Erythroblast (primary cell): ENCODE data around the gene CCDC134.
A peak's percentile ranks its signal among the peaks of the same experiment; 100 is the strongest.

Experiments
- DNase-seq, 2 experiments: peaks; one replicate each; lab custom pipeline; 2025; lab: John Stamatoyannopoulos, UW
- GATA1 ChIP-seq: IDR thresholded peaks from 2 replicates; pipeline ENCODE4 v1.6.1; 2011; ENCODE audit warnings: low read depth, mild to moderate bottlenecking, control low read depth, low read length, moderate library complexity
- POLR2A ChIP-seq: IDR thresholded peaks from 2 replicates; pipeline ENCODE4 v1.6.1; 2011; ENCODE audit warnings: mild to moderate bottlenecking, low read length

Gene CCDC134

DNA sequence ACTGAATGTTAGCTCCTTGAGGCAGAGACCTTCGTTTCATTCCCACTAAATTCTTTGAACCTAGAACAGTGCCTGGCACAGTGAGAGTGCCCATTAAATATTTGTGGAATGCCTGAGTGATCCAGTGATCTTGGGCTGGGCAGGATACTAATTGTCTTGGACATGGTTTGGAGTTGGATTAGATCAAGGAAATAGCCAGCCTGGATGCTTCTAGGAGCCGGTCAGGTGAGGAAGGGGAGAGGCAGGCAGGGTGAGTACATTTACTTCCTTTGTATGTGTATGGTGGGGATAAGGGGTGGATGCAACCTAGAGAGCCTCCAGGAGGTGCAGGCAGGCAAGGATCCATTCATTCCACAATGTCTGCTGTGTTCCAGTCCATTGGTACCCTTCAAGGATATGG is 36.1 kb downstream of the CCDC134 start:
- no peak for TF ChIP-seq POLR2A
- TF ChIP-seq GATA1 = no peak
- DNase-seq = no peak

DNA sequence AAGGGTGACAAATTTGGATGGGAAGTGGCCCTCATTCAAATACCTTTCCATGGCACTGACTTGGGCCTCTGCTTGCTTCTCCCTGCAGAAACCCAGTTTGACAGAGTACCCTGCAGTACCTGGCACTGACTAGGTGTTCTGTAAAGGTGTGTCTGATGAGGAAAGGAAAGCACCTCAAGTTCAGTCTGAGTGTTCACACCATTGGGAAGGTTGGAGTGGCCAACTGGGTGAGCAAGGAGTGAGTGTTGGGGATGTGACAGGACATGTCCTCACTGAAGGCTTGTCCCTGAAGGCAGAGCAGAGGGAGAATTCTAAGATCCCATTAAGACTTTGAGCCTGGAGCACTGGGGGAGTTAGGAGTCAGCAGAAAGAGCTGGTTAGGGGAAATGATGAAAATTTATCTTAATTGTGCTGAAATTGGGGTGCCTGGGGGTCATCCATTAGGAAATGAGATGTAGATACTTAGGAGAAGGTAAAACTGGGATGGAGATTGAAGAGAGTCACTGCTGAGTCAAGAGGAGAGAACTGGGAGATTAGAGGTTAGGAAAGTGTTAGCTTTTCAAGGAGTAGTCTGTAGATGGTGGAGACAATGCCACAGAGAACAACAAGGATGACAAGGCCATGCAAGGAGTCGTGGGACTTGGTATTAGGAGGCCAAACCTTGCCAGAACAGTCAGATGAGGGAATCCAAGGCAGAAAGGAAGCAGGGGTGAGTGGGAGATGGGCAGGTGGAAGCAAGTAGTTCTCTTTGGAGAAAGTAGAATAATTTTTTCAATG is 38.6 kb downstream of the CCDC134 start:
- TF ChIP-seq POLR2A (no peak), GATA1 (no peak)
- no peak for DNase-seq

- DNase-seq = no peak
- TF ChIP-seq GATA1 (no peak), POLR2A (no peak)
Measured at GRCh38 chr22:41840216-41840615, 39.7 kb downstream of the CCDC134 start.

DNA sequence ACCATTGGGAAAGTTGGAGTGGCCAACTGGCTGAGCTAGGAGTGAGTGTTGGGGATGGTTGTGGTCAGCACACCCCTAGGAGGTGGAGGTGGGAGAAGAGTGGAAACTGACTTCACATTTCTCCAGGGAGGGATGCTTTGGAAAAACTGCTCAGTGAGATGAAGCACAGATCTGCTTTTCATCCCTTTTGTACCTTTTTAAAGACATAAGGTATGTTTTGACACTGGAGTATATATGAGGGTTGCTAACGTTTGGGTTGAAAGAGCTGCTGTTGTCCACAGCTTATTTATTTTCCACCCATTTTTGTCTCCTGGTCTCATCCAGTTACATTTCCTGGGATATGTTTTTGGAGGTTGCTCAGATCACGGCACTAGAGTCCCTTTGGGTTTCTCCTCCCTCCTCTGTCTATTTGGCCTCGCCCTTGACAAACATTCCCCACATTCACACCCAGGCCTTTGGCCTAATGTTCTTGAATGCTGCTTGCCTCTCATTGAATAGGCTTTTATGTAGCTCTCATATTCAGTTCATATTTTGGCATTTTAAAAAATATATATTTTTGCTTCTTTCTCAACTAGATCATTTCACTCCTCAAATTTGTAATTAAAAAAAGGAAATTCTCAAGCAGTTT is 40.7 kb downstream of the CCDC134 start:
- TF ChIP-seq POLR2A (no peak), GATA1 (no peak)

GRCh38 chr22:41842996-41843970 is 42.8 kb downstream of the CCDC134 start:
- TF ChIP-seq POLR2A = no peak
- peak in 1 of 2 experiments; percentile 25 for DNase-seq

More for the DNA sequence above, 40.7 kb downstream of the CCDC134 start:
- no peak for DNase-seq

- no peak for DNase-seq
- TF ChIP-seq GATA1 = no peak
- TF ChIP-seq POLR2A = no peak
Measured at GRCh38 chr22:41844036-41844435, 43.6 kb downstream of the CCDC134 start.

GRCh38 chr22:41844513-41844912 is 44.0 kb downstream of the CCDC134 start:
- TF ChIP-seq GATA1 (no peak), POLR2A (no peak)
- peak in 1 of 2 experiments; percentile 26 for DNase-seq

- DNase-seq = peak; percentile 76 to 95
- TF ChIP-seq GATA1 = peak; percentile 80
- TF ChIP-seq POLR2A = no peak
Measured at GRCh38 chr22:41845380-41846267, 45.1 kb downstream of the CCDC134 start.

GRCh38 chr22:41846268-41846987 is 45.9 kb downstream of the CCDC134 start:
- TF ChIP-seq POLR2A (no peak), GATA1 (no peak)
- no peak for DNase-seq

- TF ChIP-seq GATA1 (no peak), POLR2A (no peak)
- DNase-seq = no peak
Measured at GRCh38 chr22:41847300-41847699, 46.8 kb downstream of the CCDC134 start.

- DNase-seq = peak; percentile 71 to 86
- no peak for TF ChIP-seq POLR2A
- TF ChIP-seq GATA1 = no peak
Measured at GRCh38 chr22:41848468-41848867, 48.0 kb downstream of the CCDC134 start.

GRCh38 chr22:41856469-41856868 is 56.0 kb downstream of the CCDC134 start:
- DNase-seq = no peak
- no peak for TF ChIP-seq GATA1
- no peak for TF ChIP-seq POLR2A
